ENCODE measurements around the gene SH2D1A.
"Not testable (repeated sequence)": the region's sequence is repeated elsewhere in the genome, so short reads cannot be mapped to it uniquely, and the experiment has no call there.

Gene SH2D1A

DNA sequence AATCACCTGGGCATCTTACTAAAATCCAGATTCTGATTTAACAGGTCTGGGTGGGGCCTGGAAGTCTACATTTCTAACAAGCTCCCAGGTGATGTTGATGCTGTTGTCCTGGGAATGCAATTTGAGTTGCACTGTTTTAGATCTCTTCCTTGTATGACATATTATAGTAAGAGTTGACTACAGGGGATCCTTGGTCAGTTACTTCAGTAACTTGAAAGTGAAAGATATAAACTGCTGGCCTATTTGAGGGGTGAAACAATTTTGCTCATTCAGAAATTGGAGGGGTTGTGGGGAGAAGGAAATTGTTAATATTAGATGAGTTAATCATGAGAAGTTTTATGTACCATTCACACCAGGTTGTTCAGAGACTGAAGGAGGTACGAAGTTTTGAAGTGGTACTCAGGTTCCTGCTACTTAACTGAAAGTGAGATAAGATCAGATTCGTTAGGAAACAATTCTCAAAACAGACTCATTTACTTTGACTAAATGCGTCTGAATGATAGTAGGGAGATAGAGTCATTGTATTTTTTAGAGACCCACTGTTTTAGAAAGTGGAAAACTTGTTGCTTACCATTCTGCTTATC is 12.5 kb downstream of the SH2D1A start:
- no peak for DNase-seq

DNA sequence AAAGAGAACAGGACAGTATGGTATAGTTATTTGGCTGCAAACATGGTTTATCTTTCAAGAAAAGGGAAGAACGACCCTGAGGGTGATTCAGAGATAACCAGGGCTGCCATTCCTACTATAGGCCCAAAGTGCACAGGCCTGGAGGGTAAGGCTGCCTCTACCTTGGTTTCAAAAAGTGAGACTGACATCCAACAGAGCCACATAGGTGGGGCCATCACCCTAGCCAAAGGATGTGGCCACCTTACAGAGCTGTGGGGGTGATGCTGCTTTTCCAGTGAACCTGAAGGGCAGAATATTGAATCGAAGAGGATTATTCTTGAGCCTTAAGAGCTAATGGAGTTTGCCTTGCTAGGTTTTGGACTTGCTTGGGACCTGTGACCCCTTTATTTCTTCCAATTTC is 15.7 kb downstream of the SH2D1A start:
- no peak for DNase-seq

- DNase-seq = no peak
Measured at GRCh38 chrX:124362761-124363160, 16.4 kb downstream of the SH2D1A start.

GRCh38 chrX:124369722-124370121 is 23.4 kb downstream of the SH2D1A start:
- DNase-seq = no peak

DNA sequence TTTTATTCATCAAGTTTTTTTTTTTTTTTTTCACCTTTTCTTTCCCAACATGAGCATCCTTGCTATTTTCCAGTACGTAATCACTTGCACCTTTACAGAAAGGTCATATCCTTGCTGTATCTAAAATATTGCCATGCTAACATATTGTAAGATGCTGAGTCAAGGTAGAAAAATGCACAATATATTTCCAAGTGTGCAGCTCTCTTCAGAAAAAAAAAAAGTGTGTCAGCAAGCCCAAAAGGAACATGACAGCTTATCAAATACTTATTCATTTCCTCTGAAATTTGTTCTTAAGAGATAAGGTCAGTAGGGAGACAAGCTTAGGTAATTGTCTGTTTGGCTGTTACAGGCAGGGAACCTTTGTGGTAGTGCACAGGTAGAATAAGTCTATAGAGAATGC is 27.0 kb downstream of the SH2D1A start:
- DNase-seq = peak; percentile 21

- peak; percentile 21 for DNase-seq
Measured at GRCh38 chrX:124378643-124379042, 32.3 kb downstream of the SH2D1A start.

DNA sequence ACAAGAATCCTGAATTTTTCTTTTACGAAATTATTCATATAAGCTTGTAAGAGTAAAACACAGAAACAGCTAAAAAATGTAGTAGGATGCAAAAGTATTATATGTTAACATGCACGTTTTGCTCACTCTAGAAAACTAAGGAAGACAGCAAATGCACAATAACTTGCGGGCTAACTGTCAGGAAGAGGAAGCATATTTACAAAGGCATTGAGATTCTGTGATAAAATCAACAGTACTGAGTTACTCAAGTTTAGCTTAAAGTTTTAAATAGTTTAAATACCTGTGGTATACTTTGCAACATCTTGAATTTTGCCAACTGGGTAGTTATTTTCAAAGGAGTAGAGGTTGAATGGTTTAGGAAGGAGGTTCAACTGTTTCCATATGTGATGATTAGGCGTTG is 37.0 kb downstream of the SH2D1A start:
- DNase-seq = peak; percentile 65

- no peak for DNase-seq
Measured at GRCh38 chrX:124386401-124386800, 40.0 kb downstream of the SH2D1A start.

GRCh38 chrX:124388562-124388961 is 42.2 kb downstream of the SH2D1A start:
- peak; percentile 81 for DNase-seq

DNA sequence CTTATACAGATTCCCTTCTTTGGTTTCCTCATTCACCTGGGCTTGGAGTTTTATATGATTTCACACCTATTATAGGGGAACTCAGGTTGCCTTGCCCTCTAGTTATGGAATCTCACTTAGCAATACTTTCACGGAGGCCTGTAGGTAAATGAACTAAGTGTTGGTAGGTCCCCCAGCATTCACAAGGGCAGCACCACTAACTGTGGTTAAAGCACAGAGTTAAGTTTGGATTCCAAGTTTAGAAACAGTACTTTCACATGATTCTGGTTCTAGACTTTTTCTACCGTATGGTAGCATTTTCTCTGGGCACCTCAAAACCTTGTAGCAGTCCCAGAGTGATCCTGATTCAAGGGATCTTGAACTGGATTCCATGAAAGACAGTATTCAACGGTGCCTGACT is 46.4 kb downstream of the SH2D1A start:
- no peak for DNase-seq

- DNase-seq = peak; percentile 42
Measured at GRCh38 chrX:124393238-124393637, 46.9 kb downstream of the SH2D1A start.

DNA sequence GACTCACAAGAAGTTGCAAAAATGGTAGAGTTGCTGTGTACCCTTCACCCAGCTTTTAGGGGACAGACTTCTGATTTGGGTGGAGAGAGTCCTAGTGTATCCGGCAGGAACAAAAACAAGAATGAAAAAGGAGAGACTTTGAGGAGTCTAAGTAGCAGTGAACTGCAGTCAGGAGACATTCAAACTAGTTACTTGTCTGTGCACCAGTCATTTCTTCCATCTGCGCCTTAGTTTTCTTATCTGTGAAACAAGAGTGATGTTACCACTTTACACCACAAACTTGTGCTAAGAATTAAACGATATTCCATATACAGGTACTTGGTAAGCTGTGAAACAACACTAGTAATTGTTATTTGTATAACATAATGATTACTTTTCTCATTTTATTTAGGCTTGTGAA is 47.3 kb downstream of the SH2D1A start:
- no peak for DNase-seq

- DNase-seq = no peak
Measured at GRCh38 chrX:124395145-124395880, 49.0 kb downstream of the SH2D1A start.

DNA sequence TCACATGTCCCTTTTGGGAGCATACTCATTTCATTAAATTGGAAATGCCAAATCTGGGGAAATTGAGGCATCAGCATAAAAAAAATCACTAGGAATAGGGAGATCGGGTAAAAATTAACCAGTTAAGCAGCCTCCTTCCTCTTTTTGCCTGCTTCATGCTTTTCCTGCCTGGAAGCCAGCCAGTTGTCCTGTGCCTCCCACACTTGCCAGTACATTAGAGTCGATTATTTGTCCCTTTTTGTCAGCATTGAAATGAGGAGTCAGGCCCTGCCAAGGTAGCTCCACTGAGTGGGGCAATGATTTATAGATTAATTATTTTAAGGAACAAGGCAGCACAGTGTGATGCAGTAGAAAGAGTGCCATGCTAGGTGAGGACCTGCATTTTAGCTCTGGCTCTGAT is 55.3 kb downstream of the SH2D1A start:
- no peak for DNase-seq

DNA sequence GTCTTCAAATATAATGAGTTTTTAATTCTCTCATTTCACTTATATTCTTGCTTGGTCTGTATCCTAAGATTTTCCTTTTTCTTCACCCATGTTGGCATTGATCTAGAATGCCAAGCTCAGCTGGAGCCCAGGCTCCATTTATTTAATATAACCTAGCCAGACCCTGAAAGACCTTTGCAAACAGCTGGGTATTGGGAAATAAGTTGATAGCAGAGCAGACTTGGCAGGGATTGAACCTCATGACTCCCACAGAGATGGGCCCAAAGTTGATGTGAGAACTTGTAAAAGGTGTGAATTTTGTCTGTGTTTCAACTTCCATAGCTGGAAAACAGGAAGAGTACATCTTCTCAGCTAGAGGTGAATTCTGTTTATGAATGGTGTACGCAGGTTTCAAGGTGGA is 59.5 kb downstream of the SH2D1A start:
- DNase-seq = no peak

DNA sequence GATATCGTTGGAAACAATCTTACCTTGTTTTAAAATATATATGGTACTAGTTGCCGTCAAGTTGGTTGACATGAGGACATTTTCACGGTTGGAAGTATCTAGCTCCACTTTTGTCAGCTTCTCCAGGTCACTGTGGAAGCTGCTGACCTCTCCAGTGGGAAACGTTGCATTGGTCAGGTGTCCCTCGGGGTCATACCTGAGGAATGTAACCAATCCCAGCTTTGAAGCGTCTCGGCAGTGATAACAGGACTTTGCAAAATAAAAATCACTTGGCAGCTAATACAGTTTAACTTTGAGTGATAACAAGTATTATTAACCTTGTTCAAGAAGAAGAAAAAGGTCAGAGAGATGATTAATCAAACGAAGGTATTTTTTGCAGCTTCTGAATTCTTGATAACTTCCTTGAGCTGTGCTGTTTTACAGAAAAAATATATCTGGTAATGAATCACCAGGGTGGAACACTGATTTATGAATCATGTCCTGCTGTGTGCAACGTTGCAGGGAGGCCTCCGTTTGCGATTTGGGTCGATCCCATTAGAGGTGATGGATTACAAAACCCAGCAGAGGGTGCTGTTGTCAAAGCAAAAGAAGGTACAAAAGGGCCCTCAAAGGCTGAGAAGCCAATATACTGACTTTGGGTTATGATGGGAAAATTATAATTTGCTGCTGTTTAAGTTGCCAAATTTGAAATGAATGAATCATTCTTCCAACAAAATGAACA is 60.1 kb downstream of the SH2D1A start:
- peak; percentile 80 for DNase-seq

- no peak for DNase-seq
Measured at GRCh38 chrX:124407226-124407625, 60.9 kb downstream of the SH2D1A start.

GRCh38 chrX:124408380-124408779 is 62.0 kb downstream of the SH2D1A start:
- not testable (repeated sequence) for DNase-seq

DNA sequence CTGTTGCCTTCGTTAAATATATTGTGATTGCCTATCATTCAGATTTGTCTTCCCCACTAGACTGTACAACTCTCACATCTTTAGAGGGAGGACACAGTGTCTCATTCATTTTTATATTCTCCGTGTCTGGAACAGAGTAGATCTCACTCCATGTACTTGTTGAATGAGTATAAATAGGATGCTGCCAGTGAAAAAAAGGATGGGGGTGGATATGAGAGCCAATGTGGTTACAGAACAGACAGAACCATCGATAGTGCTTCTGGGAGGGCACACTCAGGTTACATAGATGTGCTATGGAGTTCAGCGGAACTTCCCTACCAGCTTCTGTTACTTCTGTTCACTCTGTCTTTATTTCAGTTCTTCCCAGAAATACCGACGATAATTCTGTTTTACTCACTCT is 66.9 kb downstream of the SH2D1A start:
- DNase-seq = no peak

- DNase-seq = no peak
Measured at GRCh38 chrX:124414281-124414680, 67.9 kb downstream of the SH2D1A start.

DNA sequence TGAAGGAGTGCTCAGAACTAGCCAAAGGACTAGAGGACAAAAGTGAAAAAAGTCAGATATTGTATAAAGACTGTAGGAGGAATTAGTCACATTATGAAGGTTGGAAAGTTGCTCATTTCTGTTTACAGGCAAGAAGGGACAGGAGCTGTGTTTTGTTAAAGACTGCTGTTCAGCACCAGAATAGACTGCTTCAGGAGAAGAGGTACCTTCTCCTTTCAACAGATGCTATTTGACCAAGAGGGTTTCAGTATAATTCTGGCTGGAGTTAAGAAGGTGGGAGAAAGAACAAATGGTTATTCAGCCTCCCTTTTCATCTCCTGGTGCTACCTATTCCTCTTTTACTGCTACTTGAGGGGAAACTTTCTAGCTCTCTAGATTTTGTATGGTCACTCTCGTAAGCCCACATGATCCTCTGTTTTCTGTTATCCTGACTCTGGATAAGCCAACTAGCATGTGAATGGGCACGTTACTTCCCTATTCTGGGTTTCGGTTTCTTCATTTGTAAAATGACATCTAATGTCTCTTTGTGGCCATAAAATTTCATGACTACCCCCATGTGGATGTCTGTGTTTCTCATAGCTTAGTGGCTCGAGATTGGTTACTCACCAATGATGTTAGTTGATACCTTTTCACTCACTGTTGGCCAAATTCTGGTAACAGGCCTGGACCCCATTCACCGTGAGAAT is 68.9 kb downstream of the SH2D1A start:
- peak; percentile 14 for DNase-seq

GRCh38 chrX:124421898-124422655 is 75.7 kb downstream of the SH2D1A start:
- no peak for DNase-seq
